Duodenal mucosa (tissue), 2 donors: ENCODE measurements around the gene LRMDA.

ENCODE experiments used
- H3K27ac ChIP-seq: one replicate; pipeline ENCODE4 v1.7.0; 2013; ENCODE audit warnings: low read depth, low read length
- H3K27me3 ChIP-seq, 2 donors: one replicate each; pipeline ENCODE4 v1.7.0; 2013; ENCODE audit warnings: low read length in 2 of 2, control low read depth in 1 of 2; ENCODE audit not compliant: insufficient read depth in 2 of 2, control insufficient read depth in 1 of 2
- H3K36me3 ChIP-seq, 2 donors: one replicate each; pipeline ENCODE4 v1.7.0; 2013; ENCODE audit warnings: low read length in 2 of 2, control low read depth in 1 of 2; ENCODE audit not compliant: insufficient read depth in 2 of 2, control insufficient read depth in 1 of 2
- H3K4me1 ChIP-seq, 2 donors: one replicate each; pipeline ENCODE4 v1.7.0; 2013; ENCODE audit warnings: low read length in 2 of 2, control low read depth in 1 of 2; ENCODE audit not compliant: insufficient read depth in 2 of 2, control insufficient read depth in 1 of 2
- H3K4me3 ChIP-seq, 2 donors: one replicate each; pipeline ENCODE4 v1.7.0; 2013; ENCODE audit warnings: low read length in 2 of 2, low read depth in 1 of 2
- H3K9ac ChIP-seq, 2 donors: one replicate each; pipeline ENCODE4 v1.7.0; 2013; ENCODE audit warnings: low read length in 2 of 2, low read depth in 1 of 2
- H3K9me3 ChIP-seq, 2 donors: one replicate each; pipeline ENCODE4 v1.7.0; 2013; ENCODE audit warnings: low read length in 2 of 2, control low read depth in 1 of 2; ENCODE audit not compliant: control insufficient read depth in 1 of 2

LRMDA gene

DNA sequence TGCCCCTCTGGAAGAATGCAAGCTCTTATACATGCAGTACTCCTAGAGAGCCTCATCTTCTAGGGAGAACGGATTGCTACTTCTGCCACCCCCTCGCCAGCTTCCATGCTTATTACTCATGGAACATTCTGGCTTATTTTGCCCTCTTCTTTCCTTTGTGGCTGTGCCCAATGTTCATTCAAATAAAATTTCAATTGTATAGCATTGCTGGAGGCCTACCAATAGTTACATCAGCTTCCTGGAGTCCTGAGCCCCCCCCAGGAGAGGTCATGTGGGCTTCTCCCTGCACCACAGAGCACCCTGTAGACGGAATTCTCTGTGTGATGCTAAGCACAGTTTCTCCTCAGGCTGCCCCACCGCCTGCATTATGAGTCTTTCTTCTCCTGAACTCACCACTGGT, 1112.2 kb downstream of the LRMDA start:
- Histone ChIP-seq H3K27me3 (no peaks in the 10 kb centered on the region), H3K4me3 (no peak overlapping the region), H3K36me3 (no peaks in the 10 kb centered on the region), H3K27ac (no peak overlapping the region), H3K9me3 (no peaks in the 10 kb centered on the region), H3K9ac (no peak overlapping the region), H3K4me1 (no peaks in the 10 kb centered on the region)

DNA sequence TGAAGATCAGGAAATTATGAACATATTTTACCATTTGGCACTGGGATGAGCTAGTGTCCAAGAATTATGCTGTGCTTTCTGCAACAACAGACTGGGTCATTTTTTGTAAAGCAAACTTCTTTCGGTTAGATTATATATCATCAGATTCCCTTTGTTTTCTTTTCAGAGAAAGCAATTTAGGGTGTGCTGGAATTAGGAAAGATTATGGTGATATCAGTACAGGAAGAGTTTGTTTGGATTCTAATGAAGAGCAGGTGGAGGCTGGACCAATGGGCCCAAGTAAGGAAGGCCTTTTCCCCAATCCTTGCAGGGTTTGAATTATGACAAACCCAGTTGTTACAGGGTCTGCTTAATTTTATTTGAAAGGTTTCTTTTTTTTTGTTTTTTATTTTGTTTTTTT, 1113.4 kb downstream of the LRMDA start:
- H3K4me3 ChIP-seq = no peak overlapping the region
- H3K36me3 ChIP-seq = no peaks in the 10 kb centered on the region
- no peaks in the 10 kb centered on the region for H3K27me3 ChIP-seq
- no peaks in the 10 kb centered on the region for H3K4me1 ChIP-seq
- H3K9ac ChIP-seq = no peak overlapping the region
- H3K9me3 ChIP-seq = no peaks in the 10 kb centered on the region
- no peak overlapping the region for H3K27ac ChIP-seq

DNA sequence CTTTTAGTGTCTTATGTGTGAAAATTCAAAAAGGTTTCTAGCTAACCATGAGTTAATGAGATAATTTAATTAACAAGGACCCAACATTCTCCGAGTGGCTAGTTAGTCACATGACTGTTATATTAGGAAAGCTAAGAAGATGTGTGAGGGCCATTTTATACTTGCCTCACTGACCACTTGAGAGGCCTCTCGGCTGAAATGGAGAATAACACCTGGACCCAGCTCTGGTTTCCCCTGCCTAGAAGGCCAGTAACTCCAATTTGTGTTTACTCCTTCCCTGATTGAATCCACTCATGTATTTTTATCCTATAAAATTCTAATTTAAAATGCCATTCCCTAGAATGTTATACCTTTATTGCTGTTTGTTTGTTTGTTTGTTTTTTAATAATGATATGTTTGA, 1115.0 kb downstream of the LRMDA start:
- Histone ChIP-seq H3K36me3 (no peaks in the 10 kb centered on the region), H3K27ac (no peak overlapping the region)

DNA sequence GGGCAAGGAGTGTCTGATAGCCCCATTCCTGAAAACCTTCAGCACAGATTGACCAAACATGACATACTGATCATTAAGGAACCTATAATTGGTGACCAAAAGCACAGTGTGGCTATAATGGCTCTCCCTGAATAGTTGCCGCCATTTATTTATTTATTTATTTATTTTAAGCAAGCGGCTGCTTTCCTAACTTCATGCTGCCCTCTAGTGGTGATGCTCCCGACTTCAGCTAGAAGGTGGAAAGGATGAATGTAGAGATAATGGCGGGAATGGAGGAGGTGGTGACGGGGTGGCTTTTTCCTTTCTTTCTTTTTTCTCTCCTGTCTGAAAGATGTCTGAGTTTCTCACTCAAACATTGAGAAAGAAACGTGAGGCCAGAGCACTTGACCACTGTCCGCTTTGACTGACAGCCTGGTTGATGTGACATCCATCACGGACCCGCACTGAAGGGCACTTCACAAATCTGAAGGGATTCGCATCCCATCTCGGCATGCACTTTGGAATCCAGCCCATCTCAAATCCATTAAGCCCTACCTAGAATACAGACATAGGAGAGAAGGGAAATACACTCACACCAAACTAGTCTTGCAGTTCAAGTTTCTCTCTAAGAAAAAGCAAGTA, 1116.0 kb downstream of the LRMDA start:
- H3K4me3 ChIP-seq = no peak overlapping the region
- H3K36me3 ChIP-seq = no peaks in the 10 kb centered on the region
- no peaks in the 10 kb centered on the region for H3K4me1 ChIP-seq
- no peaks in the 10 kb centered on the region for H3K9me3 ChIP-seq
- H3K9ac ChIP-seq = no peak overlapping the region
- H3K27me3 ChIP-seq = no peaks in the 10 kb centered on the region
- H3K27ac ChIP-seq = no peak overlapping the region

More for the DNA sequence above, 1115.0 kb downstream of the LRMDA start:
- Histone ChIP-seq H3K9me3 (no peaks in the 10 kb centered on the region), H3K4me1 (no peaks in the 10 kb centered on the region), H3K4me3 (no peak overlapping the region), H3K9ac (no peak overlapping the region), H3K27me3 (no peaks in the 10 kb centered on the region)

DNA sequence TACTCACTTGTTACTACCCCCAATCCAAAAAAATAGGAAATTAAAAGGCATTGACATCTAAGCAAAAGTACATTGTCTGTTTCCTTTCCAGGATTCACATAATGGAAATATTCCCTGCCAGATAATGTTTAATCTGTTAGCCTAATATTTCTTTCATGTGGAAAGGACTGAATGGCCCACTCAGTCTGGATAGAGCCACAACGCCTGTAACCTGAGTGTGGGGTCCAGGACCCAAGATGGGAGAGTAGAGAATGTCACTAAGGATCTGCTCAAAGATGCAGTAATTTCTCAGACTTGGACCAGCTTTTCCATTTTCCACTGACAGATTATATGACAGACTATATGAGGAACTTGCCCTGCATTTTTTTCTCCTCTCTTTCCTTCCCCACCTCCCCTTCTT, 1117.3 kb downstream of the LRMDA start:
- Histone ChIP-seq H3K27me3 (no peaks in the 10 kb centered on the region), H3K4me3 (no peak overlapping the region), H3K4me1 (no peaks in the 10 kb centered on the region), H3K9ac (no peak overlapping the region), H3K36me3 (no peaks in the 10 kb centered on the region), H3K27ac (no peak overlapping the region), H3K9me3 (no peaks in the 10 kb centered on the region)

DNA sequence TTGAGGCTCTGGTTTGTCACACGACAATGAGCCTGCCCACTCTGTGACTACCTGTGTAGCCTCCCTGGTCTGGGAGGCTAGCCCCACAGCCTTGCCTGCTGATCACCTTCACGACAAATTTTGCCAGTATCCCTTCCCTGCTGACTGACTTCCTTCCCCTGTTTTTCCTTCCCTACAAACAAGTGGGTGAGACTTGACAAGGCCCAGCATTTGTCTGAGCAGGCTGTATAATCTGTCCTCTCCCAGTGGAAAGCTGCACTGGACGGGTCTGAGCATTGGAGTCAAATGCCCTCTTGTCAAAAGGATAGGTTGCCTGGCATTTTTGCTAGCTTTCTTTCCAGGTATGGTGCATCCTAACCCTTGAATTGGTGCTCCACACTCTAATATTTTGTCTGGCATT, 1117.7 kb downstream of the LRMDA start:
- Histone ChIP-seq H3K9me3 (no peaks in the 10 kb centered on the region), H3K27ac (no peak overlapping the region), H3K9ac (no peak overlapping the region), H3K27me3 (no peaks in the 10 kb centered on the region), H3K36me3 (no peaks in the 10 kb centered on the region), H3K4me1 (no peaks in the 10 kb centered on the region), H3K4me3 (no peak overlapping the region)

DNA sequence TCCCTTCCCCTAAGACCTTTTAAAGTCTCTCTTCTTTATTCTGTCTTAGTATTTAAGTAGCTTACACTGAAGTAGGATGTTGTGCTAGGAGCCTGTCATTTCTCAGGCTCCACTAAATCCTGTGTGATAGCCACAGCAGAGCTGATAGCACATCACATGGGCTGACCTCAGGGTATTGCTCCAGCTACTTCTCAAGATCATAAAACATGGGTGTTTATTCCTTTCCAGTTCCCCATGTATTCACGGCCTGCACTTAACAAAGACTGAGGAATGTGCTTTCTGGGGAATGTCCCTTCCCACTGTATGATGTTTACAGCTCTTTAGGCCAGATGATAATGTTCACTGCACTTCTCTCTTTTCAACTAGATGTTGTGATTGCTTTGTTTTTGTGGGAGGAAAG, 1119.4 kb downstream of the LRMDA start:
- Histone ChIP-seq H3K4me3 (no peak overlapping the region), H3K9ac (no peak overlapping the region), H3K27me3 (no peaks in the 10 kb centered on the region), H3K4me1 (no peaks in the 10 kb centered on the region), H3K27ac (no peak overlapping the region), H3K36me3 (no peaks in the 10 kb centered on the region), H3K9me3 (no peaks in the 10 kb centered on the region)

DNA sequence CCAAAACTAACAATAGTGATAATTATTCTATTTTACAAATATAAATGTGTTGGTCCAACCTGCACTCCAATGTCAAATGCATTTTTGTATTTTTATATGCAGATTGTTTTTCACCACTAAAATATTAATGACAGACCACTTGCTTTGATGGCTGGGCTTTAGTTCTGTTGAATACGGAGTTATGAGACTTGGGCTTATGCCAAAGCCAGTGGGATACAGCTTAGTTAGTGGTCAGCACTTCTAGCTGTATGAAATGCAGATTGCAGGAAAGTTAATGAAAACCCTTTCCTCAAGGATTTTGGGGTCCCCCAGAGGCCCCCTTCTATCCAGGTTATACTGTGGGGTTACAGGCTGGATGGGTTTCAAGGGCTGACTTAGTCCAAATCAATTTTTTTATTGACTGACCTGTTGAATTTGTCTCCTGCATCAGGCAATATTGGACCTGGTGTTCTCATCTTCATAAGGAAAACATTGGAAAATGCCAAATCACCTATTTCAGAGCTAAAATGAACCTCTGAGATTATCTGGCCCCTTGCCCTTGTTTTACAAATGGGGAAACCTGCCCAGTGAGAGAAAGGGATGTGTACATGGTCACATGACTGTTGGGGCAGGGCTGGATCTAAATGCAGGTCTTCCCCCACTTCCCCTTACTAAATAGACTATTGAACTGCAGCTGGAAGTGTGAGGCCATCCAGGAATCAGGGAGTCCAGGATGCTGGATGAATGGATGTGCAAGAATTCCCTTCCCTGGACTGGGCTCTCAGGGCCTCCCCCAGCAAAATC, 1120.9 kb downstream of the LRMDA start:
- H3K27ac ChIP-seq = no peak overlapping the region
- no peak overlapping the region for H3K4me3 ChIP-seq
- no peaks in the 10 kb centered on the region for H3K36me3 ChIP-seq
- H3K4me1 ChIP-seq = no peaks in the 10 kb centered on the region
- H3K9me3 ChIP-seq = no peaks in the 10 kb centered on the region
- no peak overlapping the region for H3K9ac ChIP-seq
- H3K27me3 ChIP-seq = no peaks in the 10 kb centered on the region

DNA sequence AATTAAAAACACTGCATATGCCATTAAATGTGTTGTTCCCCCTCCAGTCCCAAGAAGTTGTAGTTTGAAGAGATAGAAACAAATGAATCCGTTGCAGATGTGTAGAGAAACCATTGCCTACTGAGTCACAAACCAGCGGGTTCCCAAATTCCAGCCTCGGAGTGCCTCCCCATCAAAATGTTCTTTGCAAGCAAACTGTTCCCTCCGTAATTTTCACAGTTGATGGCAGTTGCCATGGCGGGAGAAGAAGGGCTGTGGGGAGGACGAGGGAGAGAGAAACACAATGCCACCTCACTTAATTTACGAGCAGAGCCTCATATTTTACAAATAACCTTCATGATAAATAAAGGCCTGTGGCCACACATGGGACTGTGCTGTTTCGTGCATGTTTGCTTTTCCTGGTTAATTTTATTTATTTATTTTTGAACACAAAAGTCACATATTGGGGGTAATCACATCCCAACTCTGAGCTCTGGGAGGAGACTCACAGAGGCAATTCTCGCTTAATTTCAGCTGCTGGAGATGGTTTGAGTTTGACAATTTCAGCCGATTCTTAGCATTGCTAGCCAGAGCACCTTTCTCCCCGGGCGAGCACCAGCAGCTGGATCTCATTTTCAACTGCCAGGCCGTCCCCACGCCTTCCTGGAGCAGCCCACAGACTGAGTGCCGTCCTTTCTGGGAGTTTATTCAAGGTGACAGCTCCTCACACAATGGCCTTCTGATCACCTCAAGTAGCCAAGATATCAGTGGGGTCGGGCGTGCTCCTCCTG, 1122.0 kb downstream of the LRMDA start:
- Histone ChIP-seq H3K4me3 (no peak overlapping the region), H3K9ac (no peak overlapping the region), H3K27me3 (no peaks in the 10 kb centered on the region), H3K4me1 (peaks cover 0 to 3% of the 10 kb centered on the region in 2 donors), H3K9me3 (no peaks in the 10 kb centered on the region), H3K27ac (no peak overlapping the region), H3K36me3 (no peaks in the 10 kb centered on the region)

DNA sequence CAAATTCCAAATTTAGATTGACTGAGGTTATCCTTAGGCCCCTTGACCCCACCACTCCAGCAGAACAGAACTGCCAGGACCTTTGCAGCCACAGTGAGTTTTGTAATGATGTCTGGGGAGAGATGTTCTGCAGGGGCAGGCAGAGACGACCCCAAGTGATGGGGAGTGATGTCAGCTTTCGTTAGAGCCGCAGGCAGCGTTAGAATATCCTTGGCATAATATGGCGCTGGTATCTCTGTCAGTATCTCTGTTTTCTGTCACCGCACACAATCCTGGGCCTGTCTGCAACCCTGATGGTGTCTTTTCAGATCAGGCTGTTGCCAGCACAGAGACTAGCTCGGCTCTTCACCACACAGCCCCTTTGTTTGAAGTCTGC, 1122.6 kb downstream of the LRMDA start:
- no peak overlapping the region for H3K27ac ChIP-seq
- H3K36me3 ChIP-seq = no peaks in the 10 kb centered on the region
- no peak overlapping the region for H3K4me3 ChIP-seq
- H3K9me3 ChIP-seq = no peaks in the 10 kb centered on the region
- H3K9ac ChIP-seq = no peak overlapping the region
- no peaks in the 10 kb centered on the region for H3K27me3 ChIP-seq
- H3K4me1 ChIP-seq = peaks cover 0 to 3% of the 10 kb centered on the region in 2 donors
